ENCODE data around the gene APOB. TPM values are rescaled to one million over a fixed set of nuclear protein-coding genes. Genes with fewer than 3 reads are reported as not detected.

APOB gene
- total RNA-seq, 1 donor from 2014 or later, result 15.9 TPM

DNA sequence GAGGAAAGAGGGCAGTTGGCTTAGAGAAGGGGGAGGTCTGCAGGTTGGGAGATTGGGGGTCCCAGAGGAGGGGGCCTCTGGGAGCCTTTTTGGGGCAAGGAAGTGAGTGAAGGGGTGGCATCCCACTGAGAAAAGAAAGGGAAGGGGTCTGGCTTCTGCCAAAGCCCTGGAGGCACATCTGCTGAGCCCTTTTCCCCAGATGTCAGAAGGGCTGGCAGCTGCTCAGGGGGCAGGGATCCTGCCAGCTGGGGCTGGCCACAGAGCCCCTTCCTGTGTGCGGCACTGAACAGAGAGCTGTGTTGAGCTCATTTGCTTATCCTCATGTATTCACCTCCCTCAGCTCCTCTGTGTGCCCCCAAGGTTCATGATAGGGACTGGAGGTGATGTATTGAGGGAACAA is 54.5 kb downstream of the APOB start:
- TF ChIP-seq CTCF (IDR thresholded peaks at IDR 0.05; ENCODE audit: unreplicated experiment), result no peak
- H3K27ac Mint-ChIP-seq (ENCODE audit: unreplicated experiment), result peak overlapping the region; percentile 25
- H3K27me3 Mint-ChIP-seq (ENCODE audit: unreplicated experiment), result peaks cover 4% of the 10 kb centered on the region
- DNase-seq (ENCODE audit: low spot score), result no peak
- peaks cover 9% of the 10 kb centered on the region for H3K4me1 Mint-ChIP-seq (ENCODE audit: unreplicated experiment)
- H3K4me3 Mint-ChIP-seq (ENCODE audit: unreplicated experiment), result no peak overlapping the region
- no peaks in the 10 kb centered on the region for H3K36me3 Mint-ChIP-seq (ENCODE audit: low read depth, unreplicated experiment)
- no peaks in the 10 kb centered on the region for H3K9me3 Mint-ChIP-seq (ENCODE audit: unreplicated experiment)

DNA sequence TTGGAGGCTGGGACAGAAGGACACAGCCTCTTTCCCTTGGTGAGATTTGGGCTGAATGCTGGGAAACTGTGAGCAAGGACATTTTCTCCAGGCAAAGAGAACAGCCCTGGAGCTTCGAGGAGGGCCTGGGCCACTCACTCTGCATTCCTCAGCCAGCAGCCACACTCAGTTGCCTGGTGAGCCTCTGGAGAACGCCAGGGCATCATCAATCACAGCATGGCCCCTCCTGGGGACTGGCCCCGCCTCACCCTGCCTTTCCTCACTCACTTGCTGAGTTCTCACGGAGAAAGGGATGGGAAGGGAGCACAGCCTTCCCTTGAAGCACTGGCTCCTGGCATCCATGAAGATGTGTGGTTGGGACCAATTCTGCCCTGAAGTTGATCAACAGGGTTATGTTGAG is 55.0 kb downstream of the APOB start:
- H3K4me1 Mint-ChIP-seq (ENCODE audit: unreplicated experiment), result peaks cover 9% of the 10 kb centered on the region
- no peak for TF ChIP-seq CTCF (IDR thresholded peaks at IDR 0.05; ENCODE audit: unreplicated experiment)
- DNase-seq (ENCODE audit: low spot score), result no peak
- H3K27ac Mint-ChIP-seq (ENCODE audit: unreplicated experiment), result no peak overlapping the region
- no peaks in the 10 kb centered on the region for H3K9me3 Mint-ChIP-seq (ENCODE audit: unreplicated experiment)
- no peaks in the 10 kb centered on the region for H3K36me3 Mint-ChIP-seq (ENCODE audit: low read depth, unreplicated experiment)
- peaks cover 4% of the 10 kb centered on the region for H3K27me3 Mint-ChIP-seq (ENCODE audit: unreplicated experiment)
- H3K4me3 Mint-ChIP-seq (ENCODE audit: unreplicated experiment), result no peak overlapping the region

GRCh38 chr2:20986024-20986939 is 57.6 kb downstream of the APOB start:
- no peak for TF ChIP-seq CTCF (IDR thresholded peaks at IDR 0.05; ENCODE audit: unreplicated experiment)
- Mint-ChIP-seq H3K4me1 (ENCODE audit: unreplicated experiment) (peaks cover 15% of the 10 kb centered on the region), H3K27ac (ENCODE audit: unreplicated experiment) (no peak overlapping the region), H3K4me3 (ENCODE audit: unreplicated experiment) (no peak overlapping the region), H3K27me3 (ENCODE audit: unreplicated experiment) (peaks cover 1% of the 10 kb centered on the region), H3K36me3 (ENCODE audit: low read depth, unreplicated experiment) (no peaks in the 10 kb centered on the region), H3K9me3 (ENCODE audit: unreplicated experiment) (no peaks in the 10 kb centered on the region)
- no peak for DNase-seq (ENCODE audit: low spot score)

GRCh38 chr2:20985062-20985461 is 58.8 kb downstream of the APOB start:
- no peaks in the 10 kb centered on the region for H3K27me3 Mint-ChIP-seq (ENCODE audit: unreplicated experiment)
- H3K4me3 Mint-ChIP-seq (ENCODE audit: unreplicated experiment), result no peak overlapping the region
- DNase-seq (ENCODE audit: low spot score), result no peak
- peaks cover 9% of the 10 kb centered on the region for H3K4me1 Mint-ChIP-seq (ENCODE audit: unreplicated experiment)
- no peak for TF ChIP-seq CTCF (IDR thresholded peaks at IDR 0.05; ENCODE audit: unreplicated experiment)
- no peaks in the 10 kb centered on the region for H3K36me3 Mint-ChIP-seq (ENCODE audit: low read depth, unreplicated experiment)
- H3K9me3 Mint-ChIP-seq (ENCODE audit: unreplicated experiment), result no peaks in the 10 kb centered on the region
- H3K27ac Mint-ChIP-seq (ENCODE audit: unreplicated experiment), result no peak overlapping the region

DNA sequence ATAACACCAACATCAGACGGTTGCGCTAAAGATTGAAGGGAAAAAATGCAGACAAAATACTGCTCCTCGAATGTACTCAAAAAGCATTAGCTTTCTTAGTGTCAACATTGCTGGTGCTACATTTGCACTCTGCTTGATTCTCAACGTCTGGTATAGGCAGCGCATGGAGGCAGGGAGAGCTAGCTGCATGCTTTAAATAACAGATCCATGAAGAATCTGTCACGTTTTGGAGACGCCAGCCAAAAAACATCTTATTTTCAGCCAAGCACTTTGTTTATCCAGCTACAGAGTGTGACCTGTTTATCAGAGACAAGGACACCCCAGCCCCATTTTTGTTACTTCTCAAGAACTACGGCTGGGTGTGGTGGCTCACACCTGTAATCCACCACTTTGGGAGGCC is 59.5 kb downstream of the APOB start:
- no peaks in the 10 kb centered on the region for H3K27me3 Mint-ChIP-seq (ENCODE audit: unreplicated experiment)
- H3K4me1 Mint-ChIP-seq (ENCODE audit: unreplicated experiment), result peaks cover 6% of the 10 kb centered on the region
- H3K36me3 Mint-ChIP-seq (ENCODE audit: low read depth, unreplicated experiment), result no peaks in the 10 kb centered on the region
- H3K27ac Mint-ChIP-seq (ENCODE audit: unreplicated experiment), result no peak overlapping the region
- no peak for TF ChIP-seq CTCF (IDR thresholded peaks at IDR 0.05; ENCODE audit: unreplicated experiment)
- no peak for DNase-seq (ENCODE audit: low spot score)
- H3K4me3 Mint-ChIP-seq (ENCODE audit: unreplicated experiment), result no peak overlapping the region
- no peaks in the 10 kb centered on the region for H3K9me3 Mint-ChIP-seq (ENCODE audit: unreplicated experiment)
